Measurements from ENCODE around the gene MAGI2. TPM values are rescaled to one million over a fixed set of nuclear protein-coding genes. Genes with fewer than 3 reads are reported as not detected.

MAGI2 gene
- total and polyA plus RNA-seq, 2 donors (not counting 3 experiments of a cell fraction or from before 2014, with no cell fraction given) = 0.28 to 6.0 TPM

- BruUV-seq (replicated peaks) = no TSS peak
- no peaks in the 10 kb centered on the region for H3K9me1 ChIP-seq (replicated peaks; ENCODE audit: control insufficient read depth, extremely low read depth, insufficient read depth, low read length)
- dilution Hi-C loops (cut with MboI; ENCODE audit: extremely low pct_ligation_motif_present, low sequenced_read_pairs) = no loop called here
- H3K4me3 ChIP-seq (replicated peaks in 1 of 3; ENCODE audit: insufficient read depth in 1 of 3, low read depth in 1 of 3, low read length in 3 of 3) = no peak overlapping the region
- no peak overlapping the region for H3K27ac ChIP-seq (ENCODE audit: insufficient read depth, low read depth, low read length)
- no peak overlapping the region for H2AFZ ChIP-seq (ENCODE audit: low read depth, low read length)
- H3K27me3 ChIP-seq (ENCODE audit: control insufficient read depth in 2 of 2, insufficient read depth in 2 of 2, low read length in 2 of 2) = no peaks in the 10 kb centered on the region
- H3K4me1 ChIP-seq (ENCODE audit: control insufficient read depth, extremely low read depth, insufficient read depth, low read length) = no peaks in the 10 kb centered on the region
- intact Hi-C loops (cut with micrococcal nuclease) = no loop called here
- no peaks in the 10 kb centered on the region for H3K36me3 ChIP-seq (ENCODE audit: control insufficient read depth in 2 of 2, extremely low read depth in 1 of 2, insufficient read depth in 2 of 2, low read length in 2 of 2)
- no peaks in the 10 kb centered on the region for H3K9me3 ChIP-seq (replicated peaks; ENCODE audit: control insufficient read depth, insufficient read depth, low read length)
- no peak for DNase-seq (ENCODE audit: low read depth, low spot score)
- ChIA-PET POLR2A (no interaction called here), CTCF (interaction anchor here (0.5 kb wide), 1 partner anchor 9 kb away, joined by 3 read pairs; no protein-coding TSS in a partner anchor)
- TF ChIP-seq FOS (IDR thresholded peaks at IDR 0.05; ENCODE audit: borderline replicate concordance, insufficient read depth, low read length) = no peak
- TF ChIP-seq EZH2 (IDR thresholded peaks at IDR 0.05; ENCODE audit: borderline replicate concordance, low read depth, low read length, severe bottlenecking) = no peak
- no peak for TF ChIP-seq MYC (IDR thresholded peaks at IDR 0.05; ENCODE audit: low read depth, low read length)
- no peak for TF ChIP-seq MAX (IDR thresholded peaks at IDR 0.05; ENCODE audit: insufficient read depth, insufficient read length)
- TF ChIP-seq GATA2 (IDR thresholded peaks at IDR 0.05; ENCODE audit: insufficient read depth, insufficient read length, low read depth, low read length) = no peak
- no peak for TF ChIP-seq CTCF (IDR thresholded peaks at IDR 0.05; ENCODE audit: extremely low read depth in 1 of 2, insufficient read depth in 1 of 2, low read depth in 1 of 2, low read length in 2 of 2)
- no peak for TF ChIP-seq POLR2AphosphoS5 (IDR thresholded peaks at IDR 0.05; ENCODE audit: insufficient read depth, low read depth, low read length)
- no peak for TF ChIP-seq JUN (IDR thresholded peaks at IDR 0.05; ENCODE audit: borderline replicate concordance, insufficient read depth, insufficient read length, low read depth)
- TF ChIP-seq POLR2A (IDR thresholded peaks at IDR 0.05; ENCODE audit: low read depth, low read length) = no peak
- no peaks in the 10 kb centered on the region for H3K79me2 ChIP-seq (ENCODE audit: control insufficient read depth, insufficient read depth, low read length)
- H3K4me2 ChIP-seq (ENCODE audit: insufficient read depth, low read length) = no peak overlapping the region
- H3K9ac ChIP-seq (replicated peaks; ENCODE audit: extremely low read depth, insufficient read depth, low read length) = no peak overlapping the region
- H4K20me1 ChIP-seq (replicated peaks; ENCODE audit: control insufficient read depth, extremely low read depth, insufficient read depth, low read length) = no peaks in the 10 kb centered on the region
- FAIRE-seq = no peak
Measured at GRCh38 chr7:78438433-78438832, 1015.0 kb downstream of the MAGI2 start.
